IPS-11a (cell line): ENCODE results near the gene ANKRD34A.

ENCODE experiments used
- H3K4me3 ChIP-seq: one replicate; pipeline ENCODE4 v1.5.1; 2013; ENCODE audit warnings: low read depth, low read length, control low read depth

The ANKRD34A gene

GRCh38 chr1:145912128-145912641, 52.2 kb downstream of the ANKRD34A start:
- no peak overlapping the region for H3K4me3 ChIP-seq
